ENCODE data around the gene SETBP1.

DNA sequence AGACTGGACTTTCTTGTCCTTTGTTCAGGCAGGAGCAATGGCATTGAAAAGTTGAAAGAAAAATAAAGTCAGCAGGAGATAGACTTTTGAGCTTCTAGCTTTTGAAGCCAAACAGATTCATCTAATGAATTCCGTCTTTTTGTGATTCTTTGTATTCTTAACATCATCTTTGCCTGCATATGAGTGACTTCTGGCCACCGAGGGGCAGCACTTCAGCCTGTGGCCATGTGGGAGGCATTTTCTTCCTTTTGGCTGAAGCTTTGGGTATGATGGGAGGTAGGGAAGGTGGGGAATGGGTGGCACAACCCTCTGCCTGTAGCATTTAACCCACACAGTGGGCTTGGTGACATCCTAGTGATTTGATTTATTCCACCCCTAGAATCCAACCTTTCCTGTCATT is 220.6 kb downstream of the SETBP1 start:
- TF ChIP-seq, protein P1, sequence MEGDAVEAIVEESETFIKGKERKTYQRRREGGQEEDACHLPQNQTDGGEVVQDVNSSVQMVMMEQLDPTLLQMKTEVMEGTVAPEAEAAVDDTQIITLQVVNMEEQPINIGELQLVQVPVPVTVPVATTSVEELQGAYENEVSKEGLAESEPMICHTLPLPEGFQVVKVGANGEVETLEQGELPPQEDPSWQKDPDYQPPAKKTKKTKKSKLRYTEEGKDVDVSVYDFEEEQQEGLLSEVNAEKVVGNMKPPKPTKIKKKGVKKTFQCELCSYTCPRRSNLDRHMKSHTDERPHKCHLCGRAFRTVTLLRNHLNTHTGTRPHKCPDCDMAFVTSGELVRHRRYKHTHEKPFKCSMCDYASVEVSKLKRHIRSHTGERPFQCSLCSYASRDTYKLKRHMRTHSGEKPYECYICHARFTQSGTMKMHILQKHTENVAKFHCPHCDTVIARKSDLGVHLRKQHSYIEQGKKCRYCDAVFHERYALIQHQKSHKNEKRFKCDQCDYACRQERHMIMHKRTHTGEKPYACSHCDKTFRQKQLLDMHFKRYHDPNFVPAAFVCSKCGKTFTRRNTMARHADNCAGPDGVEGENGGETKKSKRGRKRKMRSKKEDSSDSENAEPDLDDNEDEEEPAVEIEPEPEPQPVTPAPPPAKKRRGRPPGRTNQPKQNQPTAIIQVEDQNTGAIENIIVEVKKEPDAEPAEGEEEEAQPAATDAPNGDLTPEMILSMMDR (IDR thresholded peaks at IDR 0.05), result no peak
- no peak for TF ChIP-seq EP300 (IDR thresholded peaks at IDR 0.05)
